Measurements from ENCODE around the gene OCIAD2. TPM values are rescaled to one million over a fixed set of nuclear protein-coding genes. Genes with fewer than 3 reads are reported as not detected.
A peak's percentile ranks its signal among the peaks of the same experiment; 100 is the strongest.
"Not testable (repeated sequence)": the region's sequence is repeated elsewhere in the genome, so short reads cannot be mapped to it uniquely, and the experiment has no call there.

OCIAD2 gene
- total and polyA plus RNA-seq, 5 donors from 2014 or later, result 83.0 to 359 (median 294) TPM

GRCh38 chr4:48923065-48923464 is 16.5 kb upstream of the OCIAD2 start:
- not testable (repeated sequence) for H3K27ac ChIP-seq (ENCODE audit: insufficient read depth, low read length, poor library complexity, severe bottlenecking); H3K27ac Mint-ChIP-seq; H3K27me3 ChIP-seq (ENCODE audit: control insufficient read depth, insufficient read depth, low read length); H3K4me3 Mint-ChIP-seq; ATAC-seq (ENCODE audit: low read depth in 2 of 2); H3K36me3 ChIP-seq (ENCODE audit: control insufficient read depth, insufficient read depth, low read length); H3K36me3 Mint-ChIP-seq; H3K4me1 ChIP-seq (ENCODE audit: control insufficient read depth, insufficient read depth, low read length, poor library complexity, severe bottlenecking); H3K4me1 Mint-ChIP-seq; H3K27me3 Mint-ChIP-seq; H3K4me3 ChIP-seq (ENCODE audit: low read depth, low read length); H3K9me3 ChIP-seq (ENCODE audit: control insufficient read depth in 2 of 2, low read length in 2 of 2); H3K9me3 Mint-ChIP-seq
- peak in 2 of 3 donors; percentile 13 to 67 for DNase-seq

GRCh38 chr4:48914311-48914710 is 7.7 kb upstream of the OCIAD2 start:
- Mint-ChIP-seq H3K4me1 (peaks cover 0 to 4% (median under 1%) of the 10 kb centered on the region in 4 donors), H3K27ac (no peak overlapping the region), H3K36me3 (no peaks in the 10 kb centered on the region), H3K4me3 (no peak overlapping the region), H3K27me3 (peaks cover 16% of the 10 kb centered on the region), H3K9me3 (peaks cover 0 to 3% (median 0%) of the 10 kb centered on the region in 7 donors)
- no peak overlapping the region for H3K4me3 ChIP-seq (ENCODE audit: low read depth, low read length)
- H3K9me3 ChIP-seq (ENCODE audit: control insufficient read depth in 2 of 2, low read length in 2 of 2), result no peaks in the 10 kb centered on the region
- no peak for ATAC-seq (ENCODE audit: low read depth in 2 of 2)
- no peak for DNase-seq
- no peaks in the 10 kb centered on the region for H3K27me3 ChIP-seq (ENCODE audit: control insufficient read depth, insufficient read depth, low read length)
- H3K27ac ChIP-seq (ENCODE audit: insufficient read depth, low read length, poor library complexity, severe bottlenecking), result no peak overlapping the region
- no peaks in the 10 kb centered on the region for H3K4me1 ChIP-seq (ENCODE audit: control insufficient read depth, insufficient read depth, low read length, poor library complexity, severe bottlenecking)
- no peaks in the 10 kb centered on the region for H3K36me3 ChIP-seq (ENCODE audit: control insufficient read depth, insufficient read depth, low read length)

- Mint-ChIP-seq H3K36me3 (no peaks in the 10 kb centered on the region), H3K4me3 (no peak overlapping the region), H3K27ac (no peak overlapping the region), H3K27me3 (peaks cover 16% of the 10 kb centered on the region), H3K4me1 (peaks cover 2 to 8% (median 4%) of the 10 kb centered on the region in 4 donors), H3K9me3 (peaks cover 0 to 3% (median 0%) of the 10 kb centered on the region in 7 donors)
- Histone ChIP-seq H3K36me3 (ENCODE audit: control insufficient read depth, insufficient read depth, low read length) (no peaks in the 10 kb centered on the region), H3K4me1 (ENCODE audit: control insufficient read depth, insufficient read depth, low read length, poor library complexity, severe bottlenecking) (no peaks in the 10 kb centered on the region), H3K27ac (ENCODE audit: insufficient read depth, low read length, poor library complexity, severe bottlenecking) (no peak overlapping the region), H3K4me3 (ENCODE audit: low read depth, low read length) (no peak overlapping the region), H3K9me3 (ENCODE audit: control insufficient read depth in 2 of 2, low read length in 2 of 2) (no peaks in the 10 kb centered on the region), H3K27me3 (ENCODE audit: control insufficient read depth, insufficient read depth, low read length) (no peaks in the 10 kb centered on the region)
- ATAC-seq (ENCODE audit: low read depth in 2 of 2) (no peak), DNase-seq (no peak)
Observed at GRCh38 chr4:48913346-48913745, 6.8 kb upstream of the OCIAD2 start.

GRCh38 chr4:48912349-48912748 is 5.8 kb upstream of the OCIAD2 start:
- H3K4me3 Mint-ChIP-seq, result no peak overlapping the region

GRCh38 chr4:48910511-48910910 is 3.9 kb upstream of the OCIAD2 start:
- no peak overlapping the region for H3K4me3 ChIP-seq (ENCODE audit: low read depth, low read length)
- Mint-ChIP-seq H3K27me3 (peaks cover 12% of the 10 kb centered on the region), H3K4me3 (no peak overlapping the region), H3K9me3 (peaks cover 0 to 1% (median 0%) of the 10 kb centered on the region in 7 donors), H3K36me3 (no peaks in the 10 kb centered on the region), H3K27ac (no peak overlapping the region), H3K4me1 (peaks cover 5 to 30% (median 12%) of the 10 kb centered on the region in 4 donors)
- H3K36me3 ChIP-seq (ENCODE audit: control insufficient read depth, insufficient read depth, low read length), result no peaks in the 10 kb centered on the region
- no peaks in the 10 kb centered on the region for H3K27me3 ChIP-seq (ENCODE audit: control insufficient read depth, insufficient read depth, low read length)
- DNase-seq, result no peak
- H3K4me1 ChIP-seq (ENCODE audit: control insufficient read depth, insufficient read depth, low read length, poor library complexity, severe bottlenecking), result peaks cover 12% of the 10 kb centered on the region
- H3K9me3 ChIP-seq (ENCODE audit: control insufficient read depth in 2 of 2, low read length in 2 of 2), result no peaks in the 10 kb centered on the region
- ATAC-seq (ENCODE audit: low read depth in 2 of 2), result no peak
- no peak overlapping the region for H3K27ac ChIP-seq (ENCODE audit: insufficient read depth, low read length, poor library complexity, severe bottlenecking)

More at GRCh38 chr4:48912349-48912748, 5.8 kb upstream of the OCIAD2 start:
- H3K4me3 ChIP-seq (ENCODE audit: low read depth, low read length), result no peak overlapping the region
- no peaks in the 10 kb centered on the region for H3K27me3 ChIP-seq (ENCODE audit: control insufficient read depth, insufficient read depth, low read length)
- H3K9me3 Mint-ChIP-seq, result peaks cover 0 to 3% (median 0%) of the 10 kb centered on the region in 7 donors
- H3K27me3 Mint-ChIP-seq, result peaks cover 16% of the 10 kb centered on the region
- no peak for ATAC-seq (ENCODE audit: low read depth in 2 of 2)
- no peak for DNase-seq
- H3K4me1 ChIP-seq (ENCODE audit: control insufficient read depth, insufficient read depth, low read length, poor library complexity, severe bottlenecking), result no peaks in the 10 kb centered on the region
- H3K27ac ChIP-seq (ENCODE audit: insufficient read depth, low read length, poor library complexity, severe bottlenecking), result no peak overlapping the region
- H3K9me3 ChIP-seq (ENCODE audit: control insufficient read depth in 2 of 2, low read length in 2 of 2), result no peaks in the 10 kb centered on the region
- H3K36me3 ChIP-seq (ENCODE audit: control insufficient read depth, insufficient read depth, low read length), result no peaks in the 10 kb centered on the region
- H3K36me3 Mint-ChIP-seq, result no peaks in the 10 kb centered on the region
- peak overlapping the region in 1 of 3 donors; percentile 12 for H3K27ac Mint-ChIP-seq
- H3K4me1 Mint-ChIP-seq, result peaks cover 2 to 15% (median 5%) of the 10 kb centered on the region in 4 donors

GRCh38 chr4:48909697-48910096 is 3.1 kb upstream of the OCIAD2 start:
- peaks cover 13 to 38% (median 20%) of the 10 kb centered on the region in 4 donors for H3K4me1 Mint-ChIP-seq
- peaks cover 6% of the 10 kb centered on the region for H3K36me3 Mint-ChIP-seq
- H3K27me3 Mint-ChIP-seq, result peaks cover 6% of the 10 kb centered on the region
- no peak overlapping the region for H3K4me3 ChIP-seq (ENCODE audit: low read depth, low read length)
- no peak overlapping the region for H3K4me3 Mint-ChIP-seq
- DNase-seq (peak in 1 of 3 donors; percentile 43), ATAC-seq (ENCODE audit: low read depth in 2 of 2) (peak; percentile 26 to 57)
- H3K27me3 ChIP-seq (ENCODE audit: control insufficient read depth, insufficient read depth, low read length), result no peaks in the 10 kb centered on the region
- H3K9me3 ChIP-seq (ENCODE audit: control insufficient read depth in 2 of 2, low read length in 2 of 2), result no peaks in the 10 kb centered on the region
- no peak overlapping the region for H3K27ac Mint-ChIP-seq
- no peaks in the 10 kb centered on the region for H3K36me3 ChIP-seq (ENCODE audit: control insufficient read depth, insufficient read depth, low read length)
- no peak overlapping the region for H3K27ac ChIP-seq (ENCODE audit: insufficient read depth, low read length, poor library complexity, severe bottlenecking)
- H3K9me3 Mint-ChIP-seq, result peaks cover 0 to 1% (median 0%) of the 10 kb centered on the region in 7 donors
- H3K4me1 ChIP-seq (ENCODE audit: control insufficient read depth, insufficient read depth, low read length, poor library complexity, severe bottlenecking), result peaks cover 20% of the 10 kb centered on the region

GRCh38 chr4:48908687-48909086 is 2.1 kb upstream of the OCIAD2 start:
- no peak for ATAC-seq (ENCODE audit: low read depth in 2 of 2)
- DNase-seq, result no peak
- H3K4me3 Mint-ChIP-seq, result peak overlapping the region in 3 of 4 donors; percentile 5 to 96 (median 43)

More at GRCh38 chr4:48908687-48909086, 2.1 kb upstream of the OCIAD2 start:
- Mint-ChIP-seq H3K27ac (peak overlapping the region; percentile 47 to 99 (median 87)), H3K4me1 (peaks cover 16 to 43% (median 25%) of the 10 kb centered on the region in 4 donors), H3K36me3 (peaks cover 10% of the 10 kb centered on the region), H3K9me3 (peaks cover 0 to 1% (median 0%) of the 10 kb centered on the region in 7 donors), H3K27me3 (no peaks in the 10 kb centered on the region)
- H3K4me1 ChIP-seq (ENCODE audit: control insufficient read depth, insufficient read depth, low read length, poor library complexity, severe bottlenecking), result peaks cover 28% of the 10 kb centered on the region
- H3K9me3 ChIP-seq (ENCODE audit: control insufficient read depth in 2 of 2, low read length in 2 of 2), result no peaks in the 10 kb centered on the region
- H3K36me3 ChIP-seq (ENCODE audit: control insufficient read depth, insufficient read depth, low read length), result no peaks in the 10 kb centered on the region
- H3K27ac ChIP-seq (ENCODE audit: insufficient read depth, low read length, poor library complexity, severe bottlenecking), result no peak overlapping the region
- no peak overlapping the region for H3K4me3 ChIP-seq (ENCODE audit: low read depth, low read length)
- H3K27me3 ChIP-seq (ENCODE audit: control insufficient read depth, insufficient read depth, low read length), result no peaks in the 10 kb centered on the region

Measured in CD4-positive, CD25-positive, alpha-beta regulatory T cell (primary cell).